AG09319 (cell line): ENCODE data around the gene PSAPL1.

Source experiments
- DNase-seq: peaks from one replicate; pipeline ENCODE4 v3.0.0-alpha.2; 2010; ENCODE audit warnings: low read depth; ENCODE audit errors: extremely low read depth
- TF ChIP-seq, protein P1 (sequence below): IDR thresholded peaks from 2 replicates; pipeline ENCODE4 v1.5.1; 2011; ENCODE audit warnings: low read depth, mild to moderate bottlenecking, inconsistent platforms, low read length, moderate library complexity

The PSAPL1 gene

GRCh38 chr4:7431696-7432530 lies 2.8 kb downstream of the PSAPL1 start:
- TF ChIP-seq, protein P1, sequence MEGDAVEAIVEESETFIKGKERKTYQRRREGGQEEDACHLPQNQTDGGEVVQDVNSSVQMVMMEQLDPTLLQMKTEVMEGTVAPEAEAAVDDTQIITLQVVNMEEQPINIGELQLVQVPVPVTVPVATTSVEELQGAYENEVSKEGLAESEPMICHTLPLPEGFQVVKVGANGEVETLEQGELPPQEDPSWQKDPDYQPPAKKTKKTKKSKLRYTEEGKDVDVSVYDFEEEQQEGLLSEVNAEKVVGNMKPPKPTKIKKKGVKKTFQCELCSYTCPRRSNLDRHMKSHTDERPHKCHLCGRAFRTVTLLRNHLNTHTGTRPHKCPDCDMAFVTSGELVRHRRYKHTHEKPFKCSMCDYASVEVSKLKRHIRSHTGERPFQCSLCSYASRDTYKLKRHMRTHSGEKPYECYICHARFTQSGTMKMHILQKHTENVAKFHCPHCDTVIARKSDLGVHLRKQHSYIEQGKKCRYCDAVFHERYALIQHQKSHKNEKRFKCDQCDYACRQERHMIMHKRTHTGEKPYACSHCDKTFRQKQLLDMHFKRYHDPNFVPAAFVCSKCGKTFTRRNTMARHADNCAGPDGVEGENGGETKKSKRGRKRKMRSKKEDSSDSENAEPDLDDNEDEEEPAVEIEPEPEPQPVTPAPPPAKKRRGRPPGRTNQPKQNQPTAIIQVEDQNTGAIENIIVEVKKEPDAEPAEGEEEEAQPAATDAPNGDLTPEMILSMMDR, result no peak
- no peak for DNase-seq

DNA sequence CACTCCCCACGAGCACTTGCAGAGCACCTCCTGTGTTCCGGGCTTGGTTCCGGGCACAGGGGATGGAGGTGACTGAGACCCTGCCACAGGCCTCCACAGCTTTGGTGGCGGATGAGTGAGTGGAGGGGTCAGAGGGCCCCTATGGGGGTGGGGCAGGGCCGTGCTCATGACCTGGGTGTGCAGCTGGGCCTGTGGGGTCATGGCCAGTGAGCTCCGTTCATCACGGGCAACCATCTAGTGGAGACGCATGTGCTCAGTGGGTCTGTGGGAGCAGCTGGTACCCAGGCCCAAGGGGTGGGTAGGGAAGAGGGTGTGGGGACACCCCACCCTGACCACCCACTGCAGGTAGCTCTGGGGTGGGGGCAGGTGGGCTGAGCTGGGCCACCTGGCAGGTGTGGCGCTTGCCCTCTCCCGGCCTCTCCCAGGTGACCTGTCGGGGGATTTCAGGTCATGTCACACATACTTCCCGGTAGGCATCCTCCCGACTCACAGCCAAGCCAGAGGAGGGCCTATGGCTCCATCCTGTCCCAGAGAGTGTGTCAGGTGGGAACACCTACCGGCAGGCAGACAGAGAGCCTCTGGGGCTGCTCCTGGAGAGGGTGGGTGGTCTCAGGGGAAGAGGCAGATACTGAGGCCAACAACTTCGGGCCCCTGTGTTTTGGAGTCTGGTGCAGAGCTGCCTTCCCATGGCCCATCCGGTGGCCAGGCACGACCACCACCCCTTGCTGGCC lies 3.6 kb downstream of the PSAPL1 start:
- no peak for DNase-seq
- TF ChIP-seq, protein P1, result no peak

DNA sequence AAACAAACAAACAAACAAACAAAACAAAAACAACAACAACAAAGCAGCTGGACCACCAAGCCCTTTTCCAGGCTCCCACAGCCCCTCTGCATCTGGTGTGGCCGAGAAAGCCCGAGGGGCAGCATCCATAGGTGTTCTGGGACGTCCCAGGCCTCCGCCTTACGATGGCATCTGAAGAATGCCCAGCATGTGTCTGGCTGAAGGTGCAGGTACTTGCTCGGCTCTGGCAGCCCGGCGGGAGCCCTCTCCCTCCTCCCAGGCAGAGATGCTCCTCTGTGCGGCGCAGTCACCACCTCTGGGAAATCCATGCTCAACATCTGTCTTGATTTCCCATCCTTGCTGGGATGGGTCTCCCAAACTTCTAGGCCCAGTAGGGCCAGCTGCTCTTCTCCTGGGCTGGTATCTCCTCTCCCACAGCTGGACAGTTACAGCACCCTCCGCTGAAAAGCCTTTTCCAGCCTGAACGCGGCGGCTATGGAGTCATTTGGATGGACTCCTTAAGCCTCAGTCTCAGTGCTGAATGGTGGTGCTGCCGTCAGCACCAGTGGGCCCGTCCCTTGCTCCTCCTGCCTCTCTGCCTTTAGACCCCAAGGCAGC lies 4.3 kb downstream of the PSAPL1 start:
- DNase-seq, result no peak
- TF ChIP-seq, protein P1, result no peak

DNA sequence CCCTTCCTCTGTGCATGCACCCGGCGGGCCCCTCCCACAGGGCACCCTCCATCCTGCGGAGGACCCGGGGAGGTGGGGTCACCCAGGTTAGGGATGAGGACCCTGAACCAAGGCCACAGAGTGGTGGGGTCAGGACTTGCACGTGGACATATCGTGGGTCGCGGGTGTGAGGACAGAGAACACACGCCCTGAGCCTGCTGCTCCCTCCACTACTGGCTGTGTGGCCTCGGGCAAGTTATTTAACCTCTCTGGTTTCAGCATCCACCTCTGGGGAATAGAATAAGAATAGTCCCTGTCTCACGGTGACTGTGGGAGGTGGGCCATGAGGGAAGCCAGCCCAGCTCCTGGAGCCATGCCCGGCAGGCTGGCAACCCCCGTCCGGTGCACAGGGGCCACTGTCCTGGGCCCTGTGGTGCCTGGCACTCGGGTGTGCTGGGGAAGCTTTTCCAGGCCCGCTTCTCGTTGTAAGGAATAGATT lies 5.1 kb downstream of the PSAPL1 start:
- TF ChIP-seq, protein P1, result no peak
- no peak for DNase-seq

DNA sequence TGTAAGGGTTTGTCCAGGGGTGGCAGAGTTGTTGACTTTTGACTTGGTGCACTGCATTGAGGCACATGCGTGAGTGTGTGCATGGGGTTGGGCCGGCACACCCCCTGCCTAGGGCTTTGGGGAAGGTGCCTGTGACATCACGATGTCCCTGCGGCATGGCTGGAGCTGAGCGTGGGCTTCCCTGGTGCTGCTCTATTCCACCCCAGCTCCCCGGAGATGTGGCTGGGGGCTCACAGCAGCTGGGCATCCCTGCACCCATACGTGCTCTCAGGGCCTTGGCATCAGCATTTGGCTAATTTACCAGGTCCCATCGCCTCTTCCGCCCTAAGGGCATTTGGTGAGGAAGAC lies 5.7 kb downstream of the PSAPL1 start:
- DNase-seq, result no peak
- TF ChIP-seq, protein P1, result no peak

DNA sequence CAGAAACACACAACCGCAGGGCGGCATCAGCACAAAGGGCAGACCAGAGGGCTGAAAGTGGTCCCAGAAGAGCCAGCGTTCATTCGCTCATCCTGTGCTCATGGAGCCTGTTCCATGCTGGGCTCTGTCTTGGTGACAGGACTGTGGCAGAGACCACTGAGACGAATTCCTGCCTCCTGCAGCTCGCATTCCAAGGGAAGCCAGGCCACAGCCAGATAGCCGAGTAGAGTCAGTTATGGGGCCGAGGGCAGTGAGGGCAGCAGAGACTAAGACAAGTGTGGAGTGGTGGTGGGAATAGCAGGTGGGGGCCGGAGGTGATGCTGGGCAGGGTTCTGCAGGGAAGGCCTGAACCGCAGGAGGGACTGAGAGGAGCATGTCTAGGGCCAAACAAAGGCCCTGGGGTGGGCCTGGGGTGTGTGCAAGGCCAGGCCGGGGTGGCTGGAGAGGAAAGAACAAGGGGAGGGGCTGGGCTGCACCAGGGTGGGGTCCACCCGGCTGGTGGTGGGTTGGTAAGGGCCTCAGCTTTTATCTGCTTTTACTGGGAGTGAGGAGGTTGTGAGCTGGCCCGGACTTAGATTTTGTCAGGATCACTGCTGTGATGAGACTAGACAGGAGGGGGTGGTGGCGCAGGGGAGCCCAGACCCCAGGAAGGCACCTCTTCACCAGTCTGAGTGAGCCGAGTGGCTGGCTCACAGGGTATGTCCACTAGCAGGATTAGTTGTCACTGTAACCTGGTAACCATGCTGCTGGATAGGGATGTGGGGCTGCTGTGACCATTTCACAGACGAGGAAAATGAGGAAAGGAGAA lies 6.3 kb downstream of the PSAPL1 start:
- TF ChIP-seq, protein P1, result no peak
- DNase-seq, result no peak
